ENCODE results near the gene SEL1L2. TPM values are rescaled to one million over a fixed set of nuclear protein-coding genes. Genes with fewer than 3 reads are reported as not detected.
"Not testable (repeated sequence)": the region's sequence is repeated elsewhere in the genome, so short reads cannot be mapped to it uniquely, and the experiment has no call there.

SEL1L2 gene
- not detected for polyA plus RNA-seq (ENCODE audit: insufficient read depth in 1 of 5, insufficient read length in 5 of 5, low replicate concordance in 1 of 5)
- long read RNA-seq, donor 1: 0 reads
- long read RNA-seq, donor 2: 0 reads
- long read RNA-seq, donor 3: 0 reads
- long read RNA-seq, donor 4: 0 reads
- long read RNA-seq, donor 5: 0 reads
- long read RNA-seq, donor 6: 0 reads
- long read RNA-seq, donor 7: 0 reads
- long read RNA-seq, donor 8: 0 reads

GRCh38 chr20:13990465-13990864, at the start of gene SEL1L2:
Gene SEL1L2 (minus strand): TSS chr20:13990614. CDS start chr20:13990534, 80 bp downstream.
- DNase-seq: no peak

GRCh38 chr20:14036567-14036966, 46.2 kb upstream of the SEL1L2 start:
- DNase-seq: no peak

DNA sequence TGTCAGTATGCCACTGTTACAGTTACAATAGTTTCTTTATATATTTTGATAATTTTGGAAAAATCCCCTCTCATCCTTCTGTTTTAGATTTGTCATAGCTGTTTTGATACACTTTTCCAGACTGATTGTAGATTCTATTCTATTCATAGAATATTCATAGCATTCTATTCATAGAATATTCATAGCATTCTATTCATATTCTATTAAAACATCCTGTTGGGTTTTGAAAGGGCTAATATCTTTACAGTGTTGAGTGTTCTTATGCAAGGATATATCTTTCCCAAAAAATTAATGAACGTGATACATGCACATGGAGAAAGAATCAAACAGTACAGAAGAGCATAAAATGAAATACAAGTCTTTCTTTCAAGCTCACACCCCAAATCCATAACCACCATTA, 42.9 kb upstream of the SEL1L2 start:
- no peak for DNase-seq

DNA sequence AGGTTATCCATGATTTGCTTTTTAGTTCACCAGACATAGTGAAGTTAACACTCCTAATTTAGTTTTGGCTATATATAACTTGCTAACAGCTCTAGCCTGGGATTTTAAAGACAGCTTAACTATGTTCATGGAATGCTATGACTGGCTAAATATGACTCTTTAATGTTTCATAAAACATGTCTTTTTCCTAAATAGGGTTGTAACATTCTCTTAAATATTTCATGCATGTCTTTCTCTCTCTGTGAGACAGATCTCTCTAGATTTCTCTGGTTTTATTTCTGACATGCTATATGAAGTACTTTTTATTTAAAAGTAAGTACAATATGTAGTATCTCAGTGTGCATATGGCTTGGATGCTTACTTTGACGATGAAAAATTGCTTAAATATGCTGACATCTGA, 40.6 kb upstream of the SEL1L2 start:
- DNase-seq: no peak

DNA sequence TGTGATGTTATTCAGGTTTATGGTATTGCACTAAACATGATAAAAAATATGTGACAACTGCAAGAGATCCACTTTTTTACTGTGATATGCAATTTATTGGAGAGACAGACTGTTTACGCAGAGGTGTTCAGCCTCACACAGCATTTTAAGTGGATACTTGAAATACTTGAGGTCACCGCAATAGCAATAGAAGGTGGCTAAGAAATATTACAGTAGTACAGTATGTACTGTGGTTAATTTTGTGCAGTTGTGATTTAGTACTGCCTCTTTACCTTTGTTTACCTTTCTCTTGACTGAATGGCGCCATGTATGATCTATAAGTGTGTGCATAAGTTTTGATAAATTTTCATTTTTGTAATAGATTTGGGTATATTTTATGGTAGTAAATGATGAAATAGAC, 22.3 kb upstream of the SEL1L2 start:
- DNase-seq: no peak

GRCh38 chr20:14009208-14009607, 18.8 kb upstream of the SEL1L2 start:
- DNase-seq: no peak

DNA sequence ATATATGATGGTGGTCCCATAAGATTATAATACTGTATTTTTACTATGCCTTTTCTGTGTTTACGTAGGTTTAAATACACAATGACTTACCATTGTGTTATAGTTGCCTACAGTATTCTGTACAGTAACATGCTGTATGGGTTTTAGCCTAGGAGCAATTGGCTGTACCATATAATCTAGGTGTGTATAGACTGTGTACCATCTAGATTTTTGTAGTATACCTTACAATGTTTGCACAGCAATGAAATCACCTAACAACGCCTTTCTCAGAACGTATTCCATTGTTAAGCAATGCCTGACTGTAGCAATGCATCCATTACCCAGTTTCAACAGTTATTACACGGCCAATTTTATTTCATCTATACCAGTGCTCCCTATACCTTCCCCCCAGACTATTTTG, 15.6 kb upstream of the SEL1L2 start:
- no peak for DNase-seq

- DNase-seq: no peak
Measured at GRCh38 chr20:14000917-14001316, 10.5 kb upstream of the SEL1L2 start.

GRCh38 chr20:13996265-13996664, 5.9 kb upstream of the SEL1L2 start:
- DNase-seq: peak in 1 of 2 donors; percentile 14

GRCh38 chr20:13995841-13996240, 5.4 kb upstream of the SEL1L2 start:
- DNase-seq: peak; percentile 18 to 34

DNA sequence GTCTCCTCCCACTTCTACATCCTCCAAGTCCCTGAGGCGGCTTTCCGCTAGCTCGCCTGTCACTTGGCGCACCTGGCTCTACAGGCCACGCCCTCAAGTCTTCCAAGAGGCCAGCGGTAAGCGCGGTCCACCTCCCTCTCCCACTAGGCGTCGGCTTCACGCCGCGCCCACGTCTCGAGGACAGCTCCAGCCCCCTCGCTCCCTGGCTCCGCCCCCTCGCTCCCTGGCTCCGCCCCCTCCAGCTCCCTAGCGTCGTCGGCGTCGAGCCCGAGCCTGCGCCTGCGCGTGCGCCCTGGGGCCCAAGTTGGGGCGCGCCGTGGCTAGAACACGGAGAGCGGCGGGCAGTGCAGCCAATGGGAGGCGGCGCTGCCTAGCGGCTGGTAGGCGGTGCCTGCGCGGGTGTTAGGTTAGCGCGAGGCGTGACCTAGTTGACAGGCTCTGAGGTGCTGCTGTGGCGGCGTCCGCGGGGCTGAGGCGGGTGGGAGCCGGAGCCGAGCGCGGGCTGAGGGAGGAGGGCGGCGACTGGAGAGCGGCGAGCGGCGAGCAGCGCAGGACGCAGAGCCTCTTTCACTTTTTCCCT, 4.8 kb upstream of the SEL1L2 start, which contains the start of gene MACROD2:
Gene MACROD2 (plus strand): TSS at position 431 of the 580 bp plus-strand sequence.
- peak; percentile 75 to 77 for DNase-seq

DNA sequence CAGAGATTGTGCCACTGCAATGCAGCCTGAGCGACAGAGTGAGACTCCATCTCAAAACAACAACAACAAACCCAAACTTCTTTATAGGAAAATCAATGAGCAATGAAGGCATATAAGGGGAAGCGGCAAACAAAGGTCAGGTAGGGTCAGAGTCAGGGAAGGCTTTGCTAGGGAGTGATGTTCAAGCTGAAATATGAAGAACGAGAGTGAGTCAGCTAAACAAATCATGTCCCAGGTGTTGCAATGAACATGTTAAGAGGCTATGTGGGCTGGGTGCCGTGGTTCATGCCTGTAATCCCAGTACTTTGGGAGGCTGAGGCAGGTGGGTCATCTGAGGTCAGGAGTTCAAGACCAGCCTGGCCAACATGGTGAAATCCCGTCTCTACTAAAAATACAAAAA, 1.5 kb upstream of the SEL1L2 start:
- not testable (repeated sequence) for DNase-seq

DNA sequence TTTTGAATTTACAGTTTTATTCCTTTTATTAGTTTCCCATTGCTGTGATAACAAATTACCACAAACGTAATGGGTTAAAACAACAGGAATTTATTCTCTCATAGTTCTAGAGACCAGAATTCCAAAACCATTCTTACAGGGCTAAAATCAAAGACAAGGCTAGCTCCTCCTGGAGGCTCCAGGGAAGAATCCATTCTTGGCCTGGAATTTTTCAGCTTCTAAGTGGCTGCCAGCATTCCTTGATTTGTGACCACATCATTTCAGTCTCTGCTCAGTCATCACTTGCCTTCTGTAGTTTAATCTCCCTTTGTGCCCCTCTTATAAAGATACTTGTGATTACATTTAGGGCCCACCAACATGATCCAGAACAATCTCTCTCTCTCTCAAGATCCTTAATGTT, 897 bp upstream of the SEL1L2 start:
- no peak for DNase-seq

DNA sequence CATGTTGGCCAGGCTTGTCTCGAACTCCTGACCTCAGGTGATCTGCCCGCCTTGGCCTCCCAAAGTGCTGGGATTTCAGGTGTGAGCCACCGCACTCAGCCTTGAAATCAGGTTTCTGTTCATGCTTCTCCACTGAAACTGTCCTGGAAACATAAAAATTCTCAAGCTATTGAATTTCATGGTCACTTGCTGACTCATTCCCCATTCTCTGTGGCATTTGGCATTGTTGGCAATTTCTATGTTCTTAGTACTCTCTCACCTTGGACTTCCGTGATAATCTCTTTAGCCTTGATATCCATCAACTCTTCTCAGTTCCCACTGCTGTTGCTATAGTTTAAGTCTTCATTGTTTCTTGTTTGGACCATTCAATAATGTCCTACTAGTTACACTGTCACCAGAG, 6.2 kb downstream of the SEL1L2 start:
- no peak for DNase-seq

GRCh38 chr20:13960525-13960924, 29.9 kb downstream of the SEL1L2 start:
- DNase-seq: no peak

GRCh38 chr20:13960119-13960518, 30.3 kb downstream of the SEL1L2 start:
- no peak for DNase-seq

- no peak for DNase-seq
Measured at GRCh38 chr20:13953227-13953626, 37.2 kb downstream of the SEL1L2 start.

- no peak for DNase-seq
Measured at GRCh38 chr20:13947719-13948118, 42.7 kb downstream of the SEL1L2 start.

GRCh38 chr20:13941031-13941430, 49.4 kb downstream of the SEL1L2 start:
- DNase-seq: no peak

GRCh38 chr20:13936781-13937576, 53.4 kb downstream of the SEL1L2 start:
- no peak for DNase-seq

GRCh38 chr20:13934992-13935894, 55.2 kb downstream of the SEL1L2 start:
- DNase-seq: no peak

GRCh38 chr20:13930281-13930680, 60.1 kb downstream of the SEL1L2 start:
- DNase-seq: no peak

Measured in right lung (tissue), 10 donors.